Gastroesophageal sphincter (tissue), 3 donors: ENCODE measurements around the gene ETAA1.

Experiments
- CTCF ChIP-seq, 4 experiments: fragments of 200-600 bp in 2 of 4; fragments of 450-650 bp in 2 of 4; sonication (generic) in 1 of 4; IDR thresholded peaks; one replicate each; pipeline ENCODE4 v1.5.1; 2017 to 2019; ENCODE audit warnings: antibody characterized with exemption in 4 of 4, mild to moderate bottlenecking in 2 of 4, moderate library complexity in 2 of 4
- EP300 ChIP-seq: sonication (generic); formaldehyde crosslinking; IDR thresholded peaks from one replicate; pipeline ENCODE4 v1.6.1; 2017; ENCODE audit warnings: antibody characterized with exemption, mild to moderate bottlenecking
- POLR2A ChIP-seq, 2 donors: fragments of 450-650 bp; IDR thresholded peaks; one replicate each; pipeline ENCODE4 v1.6.1; 2017; ENCODE audit warnings: antibody characterized with exemption in 2 of 2, mild to moderate bottlenecking in 2 of 2, moderate library complexity in 1 of 2
- POLR2AphosphoS5 ChIP-seq: sonication (generic); formaldehyde crosslinking; IDR thresholded peaks from one replicate; pipeline ENCODE4 v1.6.1; 2017; ENCODE audit warnings: antibody characterized with exemption

GRCh38 chr2:67388680-67389079 is 8.5 kb upstream of the ETAA1 start:
- TF ChIP-seq CTCF (IDR thresholded peaks at IDR 0.05), result no peak
- TF ChIP-seq POLR2A (IDR thresholded peaks at IDR 0.05), result no peak
- no peak for TF ChIP-seq POLR2AphosphoS5
- TF ChIP-seq EP300, result no peak
